RWPE1 (cell line): Measurements from ENCODE around the gene LRP3.

Experiments used
- CTCF ChIA-PET: fragments of 350-600 bp; sonication (Branson Sonifier 250); formaldehyde crosslinking; extraction: SDS; loops from one replicate; lab custom pipeline; 2021; lab: Yijun Ruan, JAX
- POLR2A ChIA-PET: fragments of 400-600 bp; formaldehyde crosslinking; extraction: SDS; loops from one replicate; lab custom pipeline; 2020; ENCODE audit warnings: antibody characterized with exemption; ENCODE audit not compliant: low non-redundant PET; lab: Yijun Ruan, JAX
- DNase-seq: peaks from one replicate; pipeline ENCODE4 v3.0.0; 2012; ENCODE audit warnings: low spot score
- H3K27ac ChIP-seq: fragments of 450-650 bp; 2 replicates; pipeline ENCODE4 v1.5.1; 2017
- CTCF ChIP-seq: fragments of 450-650 bp; conservative IDR thresholded peaks from 2 replicates; pipeline ENCODE4 v1.5.1; 2017; ENCODE audit warnings: low read depth, mild to moderate bottlenecking

LRP3 gene

GRCh38 chr19:33239223-33239975 is 45.3 kb downstream of the LRP3 start:
- POLR2A ChIA-PET, result no interaction called here
- H3K27ac ChIP-seq, result no peak overlapping the region
- CTCF ChIA-PET, result interaction anchor here (5.1 kb wide), 1 partner anchor 167 kb away, joined by 50 read pairs; no protein-coding TSS in a partner anchor
- TF ChIP-seq CTCF, result no peak
- DNase-seq, result no peak

- no peak overlapping the region for H3K27ac ChIP-seq
- ChIA-PET CTCF (interaction anchor here (0.6 kb wide), 1 partner anchor 166 kb away, joined by 7 read pairs; no protein-coding TSS in a partner anchor), POLR2A (no interaction called here)
- no peak for TF ChIP-seq CTCF
- no peak for DNase-seq
These were observed 46.1 kb downstream of the LRP3 start for GRCh38 chr19:33240181-33240771.

GRCh38 chr19:33241091-33241529 is 47.0 kb downstream of the LRP3 start:
- no peak overlapping the region for H3K27ac ChIP-seq
- TF ChIP-seq CTCF, result no peak
- POLR2A ChIA-PET, result interaction anchor here (0.5 kb wide), 1 partner anchor 144 kb away, joined by 3 read pairs; no protein-coding TSS in a partner anchor
- DNase-seq, result no peak
- CTCF ChIA-PET, result interaction anchor here (0.6 to 1.9 kb wide), 10 partner anchors 29 to 802 kb away, joined by 3 to 21 read pairs (median 4); partner anchors contain the start of gene CEBPA

- POLR2A ChIA-PET, result interaction anchor here (0.5 kb wide), 1 partner anchor 144 kb away, joined by 3 read pairs; no protein-coding TSS in a partner anchor
- DNase-seq, result peak; percentile 24
- CTCF ChIA-PET, result interaction anchor here (0.5 to 1.9 kb wide), 19 partner anchors 15 to 801 kb away, joined by 3 to 21 read pairs (median 4); partner anchors contain the start of gene CEBPA
- TF ChIP-seq CTCF, result peak; percentile 82
- H3K27ac ChIP-seq, result no peak overlapping the region
These were observed 47.5 kb downstream of the LRP3 start for GRCh38 chr19:33241530-33242101.

- DNase-seq, result no peak
- CTCF ChIA-PET, result interaction anchor here (0.5 to 1.9 kb wide), 13 partner anchors 15 to 435 kb away, joined by 3 to 21 read pairs (median 4); partner anchors contain the start of gene CEBPA
- TF ChIP-seq CTCF, result no peak
- no peak overlapping the region for H3K27ac ChIP-seq
- POLR2A ChIA-PET, result no interaction called here
These were observed 48.0 kb downstream of the LRP3 start for GRCh38 chr19:33242131-33242530.

- ChIA-PET POLR2A (no interaction called here), CTCF (interaction anchor here (0.6 to 1.1 kb wide), 4 partner anchors 59 to 164 kb away, joined by 3 to 5 read pairs (median 4); partner anchors contain the start of gene CEBPA)
- no peak overlapping the region for H3K27ac ChIP-seq
- TF ChIP-seq CTCF, result no peak
- DNase-seq, result no peak
These were observed 48.8 kb downstream of the LRP3 start for GRCh38 chr19:33242911-33243310.
